ENCODE results near the gene TREML2. TPM values are rescaled to one million over a fixed set of nuclear protein-coding genes. Genes with fewer than 3 reads are reported as not detected.

Gene TREML2
- total RNA-seq, 1 experiment from 2014 or later, result not detected

- H3K4me2 ChIP-seq (ENCODE audit: low read length), result no peak overlapping the region
- no peaks in the 10 kb centered on the region for H4K20me1 ChIP-seq (ENCODE audit: low read length)
- H3K4me3 ChIP-seq (ENCODE audit: low read length), result no peak overlapping the region
- H2AFZ ChIP-seq (ENCODE audit: low read length), result no peak overlapping the region
- no peak overlapping the region for H3K9ac ChIP-seq (ENCODE audit: low read length)
- DNase-seq (no peak), ATAC-seq (no peak)
- ChIA-PET CTCF (interaction anchor here (0.6 kb wide), 1 partner anchor 525 kb away, joined by 4 read pairs; no protein-coding TSS in a partner anchor), POLR2A (ENCODE audit: unreplicated experiment) (no interaction called here)
- no peaks in the 10 kb centered on the region for H3F3A ChIP-seq (ENCODE audit: low read length, unreplicated experiment)
- H3K36me3 ChIP-seq (ENCODE audit: low read depth, low read length), result no peaks in the 10 kb centered on the region
- H3K79me2 ChIP-seq (ENCODE audit: low read length), result no peaks in the 10 kb centered on the region
- no peaks in the 10 kb centered on the region for H3K9me2 ChIP-seq (replicated peaks; ENCODE audit: low read length)
- no peaks in the 10 kb centered on the region for H3K9me3 ChIP-seq (ENCODE audit: low read length)
- TF ChIP-seq EZH2phosphoT487 (IDR thresholded peaks at IDR 0.05; ENCODE audit: borderline replicate concordance, low read length), result no peak
- no peak for TF ChIP-seq EZH2 (IDR thresholded peaks at IDR 0.05; ENCODE audit: low read length, unreplicated experiment)
- no peak for TF ChIP-seq CTCF (conservative IDR thresholded peaks at IDR 0.05; ENCODE audit: low read depth, low read length)
- intact Hi-C loops (cut with micrococcal nuclease), result no loop called here
- no peak overlapping the region for H3K27ac ChIP-seq (ENCODE audit: low read length)
- no TSS peak for BruUV-seq (replicated peaks)
- H3K4me1 ChIP-seq (ENCODE audit: insufficient read depth, low read length), result no peaks in the 10 kb centered on the region
- H3K27me3 ChIP-seq (ENCODE audit: low read length), result peaks cover 31% of the 10 kb centered on the region
These were observed 12.7 kb downstream of the TREML2 start for GRCh38 chr6:41187924-41188886.

GRCh38 chr6:41186031-41186562 lies 14.9 kb downstream of the TREML2 start:
- Histone ChIP-seq H2AFZ (ENCODE audit: low read length) (no peak overlapping the region), H3F3A (ENCODE audit: low read length, unreplicated experiment) (no peaks in the 10 kb centered on the region), H3K9me3 (ENCODE audit: low read length) (no peaks in the 10 kb centered on the region), H3K9me2 (replicated peaks; ENCODE audit: low read length) (no peaks in the 10 kb centered on the region), H3K27me3 (ENCODE audit: low read length) (peaks cover 31% of the 10 kb centered on the region), H3K4me2 (ENCODE audit: low read length) (no peak overlapping the region), H3K79me2 (ENCODE audit: low read length) (no peaks in the 10 kb centered on the region), H4K20me1 (ENCODE audit: low read length) (no peaks in the 10 kb centered on the region), H3K4me3 (ENCODE audit: low read length) (no peak overlapping the region), H3K27ac (ENCODE audit: low read length) (no peak overlapping the region), H3K9ac (ENCODE audit: low read length) (no peak overlapping the region), H3K4me1 (ENCODE audit: insufficient read depth, low read length) (no peaks in the 10 kb centered on the region), H3K36me3 (ENCODE audit: low read depth, low read length) (no peaks in the 10 kb centered on the region)
- POLR2A ChIA-PET (ENCODE audit: unreplicated experiment), result no interaction called here
- BruUV-seq (replicated peaks), result no TSS peak
- TF ChIP-seq EZH2 (IDR thresholded peaks at IDR 0.05; ENCODE audit: low read length, unreplicated experiment) (no peak), CTCF (conservative IDR thresholded peaks at IDR 0.05; ENCODE audit: low read depth, low read length) (no peak), EZH2phosphoT487 (IDR thresholded peaks at IDR 0.05; ENCODE audit: borderline replicate concordance, low read length) (no peak)
- intact Hi-C loops (cut with micrococcal nuclease), result no loop called here
- no peak for DNase-seq
- ATAC-seq, result no peak
- CTCF ChIA-PET, result no interaction called here

GRCh38 chr6:41184761-41185160 lies 16.2 kb downstream of the TREML2 start:
- Histone ChIP-seq H3K9ac (ENCODE audit: low read length) (no peak overlapping the region), H3K27ac (ENCODE audit: low read length) (no peak overlapping the region), H3K36me3 (ENCODE audit: low read depth, low read length) (no peaks in the 10 kb centered on the region), H3F3A (ENCODE audit: low read length, unreplicated experiment) (no peaks in the 10 kb centered on the region), H3K4me3 (ENCODE audit: low read length) (no peak overlapping the region), H4K20me1 (ENCODE audit: low read length) (no peaks in the 10 kb centered on the region), H3K9me2 (replicated peaks; ENCODE audit: low read length) (no peaks in the 10 kb centered on the region), H3K9me3 (ENCODE audit: low read length) (no peaks in the 10 kb centered on the region), H3K4me1 (ENCODE audit: insufficient read depth, low read length) (no peaks in the 10 kb centered on the region), H2AFZ (ENCODE audit: low read length) (no peak overlapping the region), H3K79me2 (ENCODE audit: low read length) (no peaks in the 10 kb centered on the region), H3K27me3 (ENCODE audit: low read length) (peaks cover 27% of the 10 kb centered on the region), H3K4me2 (ENCODE audit: low read length) (no peak overlapping the region)
- TF ChIP-seq CTCF (conservative IDR thresholded peaks at IDR 0.05; ENCODE audit: low read depth, low read length), result no peak
- TF ChIP-seq EZH2phosphoT487 (IDR thresholded peaks at IDR 0.05; ENCODE audit: borderline replicate concordance, low read length), result no peak
- ChIA-PET CTCF (no interaction called here), POLR2A (ENCODE audit: unreplicated experiment) (no interaction called here)
- DNase-seq (no peak), ATAC-seq (no peak)
- intact Hi-C loops (cut with micrococcal nuclease), result no loop called here
- no TSS peak for BruUV-seq (replicated peaks)

All from PC-3 (cell line).